Suppressor macrophage (primary cell): ENCODE results near the gene GMPS.
"Not testable (repeated sequence)": the region's sequence is repeated elsewhere in the genome, so short reads cannot be mapped to it uniquely, and the experiment has no call there.

Experiments used
- DNase-seq, 4 experiments: peaks; one replicate each; pipeline ENCODE4 v3.0.0-alpha.2; 2020 to 2022
- total RNA-seq, 17 experiments: gene quantifications; one replicate each; lab custom pipeline; 2026; ENCODE audit warnings: mixed read lengths in 6 of 17, inconsistent platforms in 3 of 17; lab: John Stamatoyannopoulos, UW

GMPS gene
- total RNA-seq, result 12.7 to 79.5 (median 51.4) reads per million in 17 experiments

DNA sequence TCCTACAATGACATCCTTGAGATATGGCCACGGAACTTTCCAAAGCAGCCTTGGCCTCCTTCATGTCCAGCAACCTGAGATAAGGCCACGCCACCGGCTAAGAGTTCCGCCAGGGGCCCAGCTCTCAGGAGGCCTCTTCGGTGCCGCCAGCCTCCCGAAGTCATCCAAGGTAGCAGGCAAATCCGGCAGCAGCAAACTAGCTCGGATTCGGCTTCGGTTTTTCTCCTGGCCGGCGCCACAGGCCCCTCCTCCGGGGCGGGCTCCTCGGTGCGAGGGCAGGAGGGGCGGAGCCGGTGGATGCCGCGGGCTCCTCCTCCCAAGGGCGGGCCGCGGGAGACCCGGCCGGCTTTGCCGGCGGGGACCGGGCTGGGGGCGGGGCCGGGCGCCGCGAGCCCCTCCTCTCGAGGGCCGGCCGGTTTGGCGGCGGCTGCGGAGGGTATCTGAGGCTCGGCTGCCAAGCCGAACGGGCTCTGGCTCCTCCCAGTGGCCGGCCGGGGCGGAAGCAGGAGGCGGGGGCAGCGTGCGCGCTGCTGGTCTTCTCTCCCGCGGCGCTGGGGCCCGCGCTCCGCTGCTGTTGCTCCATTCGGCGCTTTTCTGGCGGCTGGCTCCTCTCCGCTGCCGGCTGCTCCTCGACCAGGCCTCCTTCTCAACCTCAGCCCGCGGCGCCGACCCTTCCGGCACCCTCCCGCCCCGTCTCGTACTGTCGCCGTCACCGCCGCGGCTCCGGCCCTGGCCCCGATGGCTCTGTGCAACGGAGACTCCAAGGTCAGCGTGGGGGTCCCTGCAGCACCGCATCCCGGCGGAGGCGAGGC is at the start of gene GMPS:
TSS of gene GMPS (plus strand) at position 518 of the 812 bp plus-strand sequence. CDS start at position 739, 221 bp downstream.
- peak; percentile 97 to 99 (median 98) for DNase-seq

DNA sequence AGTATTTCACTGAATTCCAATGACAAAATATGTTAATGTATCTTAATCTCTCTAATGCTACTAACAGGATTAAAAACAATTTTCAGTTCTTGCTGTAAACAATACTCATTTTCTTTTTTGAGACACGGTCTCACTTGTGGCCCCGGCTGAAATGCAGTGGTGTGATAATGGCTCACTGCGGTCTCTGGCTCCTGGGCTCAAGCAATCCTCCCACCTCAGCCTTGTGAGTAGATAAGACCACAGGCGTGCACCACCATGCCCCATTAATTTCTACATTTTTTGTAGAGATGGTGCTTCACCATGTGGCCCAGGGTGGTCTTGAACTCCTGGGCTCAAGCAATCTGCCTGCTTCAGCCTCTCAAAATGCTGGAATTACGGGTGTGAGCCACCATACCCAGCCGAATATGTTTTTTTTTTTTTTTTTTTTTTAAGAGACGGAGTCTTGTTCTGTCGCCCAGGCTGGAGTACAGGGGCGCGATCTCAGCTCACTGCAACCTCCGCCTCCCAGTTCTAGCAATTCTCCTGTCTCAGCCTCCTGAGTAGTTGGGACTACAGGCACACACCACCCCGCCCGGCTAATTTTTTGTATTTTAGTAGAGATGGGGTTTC is 41.9 kb upstream of the GMPS start:
- not testable (repeated sequence) for DNase-seq

- no peak for DNase-seq
Measured at GRCh38 chr3:155835341-155836071, 34.9 kb upstream of the GMPS start.

DNA sequence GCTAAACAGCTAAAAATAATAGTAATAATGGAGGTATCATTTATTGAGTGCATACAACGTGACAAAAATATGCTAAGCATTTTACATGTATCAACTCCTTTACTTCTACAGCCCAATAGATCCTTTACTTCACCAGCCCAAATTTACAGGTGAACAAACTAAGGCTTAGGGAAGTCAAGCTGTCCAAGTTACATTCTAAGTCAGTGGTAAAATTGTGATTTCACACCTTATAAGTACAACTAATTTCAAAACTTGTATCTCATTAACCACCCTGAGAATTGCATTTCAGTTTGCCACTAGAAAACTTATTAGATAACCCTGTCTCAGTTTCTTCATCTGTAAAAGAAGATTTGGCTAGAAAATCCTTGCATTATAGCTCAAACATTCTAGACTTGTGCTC is 26.9 kb upstream of the GMPS start:
- DNase-seq, result no peak

- peak in 1 of 4 experiments; percentile 20 for DNase-seq
Measured at GRCh38 chr3:155846119-155846518, 24.3 kb upstream of the GMPS start.

GRCh38 chr3:155847993-155848392 is 22.5 kb upstream of the GMPS start:
- DNase-seq, result no peak

GRCh38 chr3:155849404-155849803 is 21.0 kb upstream of the GMPS start:
- DNase-seq, result not testable (repeated sequence)

DNA sequence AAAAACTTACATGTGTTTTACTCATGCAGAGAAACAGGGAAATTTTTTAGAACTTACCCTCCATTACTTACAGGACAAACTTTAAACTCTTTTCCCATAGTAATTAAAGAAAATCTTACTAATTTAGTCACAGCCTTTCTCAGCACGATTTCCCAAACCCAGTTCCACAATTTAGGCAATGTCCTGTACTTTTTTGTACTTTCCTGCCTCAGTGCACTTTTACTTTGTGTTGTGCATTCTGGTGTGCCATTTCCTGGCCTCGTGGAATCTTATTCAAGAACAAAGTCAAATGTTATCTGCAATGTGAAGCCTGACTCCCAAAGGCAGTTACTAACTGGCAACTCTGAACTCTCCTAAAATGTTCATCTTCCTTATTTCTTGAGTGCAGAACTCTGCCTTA is 18.1 kb upstream of the GMPS start:
- peak in 1 of 4 experiments; percentile 25 for DNase-seq

DNA sequence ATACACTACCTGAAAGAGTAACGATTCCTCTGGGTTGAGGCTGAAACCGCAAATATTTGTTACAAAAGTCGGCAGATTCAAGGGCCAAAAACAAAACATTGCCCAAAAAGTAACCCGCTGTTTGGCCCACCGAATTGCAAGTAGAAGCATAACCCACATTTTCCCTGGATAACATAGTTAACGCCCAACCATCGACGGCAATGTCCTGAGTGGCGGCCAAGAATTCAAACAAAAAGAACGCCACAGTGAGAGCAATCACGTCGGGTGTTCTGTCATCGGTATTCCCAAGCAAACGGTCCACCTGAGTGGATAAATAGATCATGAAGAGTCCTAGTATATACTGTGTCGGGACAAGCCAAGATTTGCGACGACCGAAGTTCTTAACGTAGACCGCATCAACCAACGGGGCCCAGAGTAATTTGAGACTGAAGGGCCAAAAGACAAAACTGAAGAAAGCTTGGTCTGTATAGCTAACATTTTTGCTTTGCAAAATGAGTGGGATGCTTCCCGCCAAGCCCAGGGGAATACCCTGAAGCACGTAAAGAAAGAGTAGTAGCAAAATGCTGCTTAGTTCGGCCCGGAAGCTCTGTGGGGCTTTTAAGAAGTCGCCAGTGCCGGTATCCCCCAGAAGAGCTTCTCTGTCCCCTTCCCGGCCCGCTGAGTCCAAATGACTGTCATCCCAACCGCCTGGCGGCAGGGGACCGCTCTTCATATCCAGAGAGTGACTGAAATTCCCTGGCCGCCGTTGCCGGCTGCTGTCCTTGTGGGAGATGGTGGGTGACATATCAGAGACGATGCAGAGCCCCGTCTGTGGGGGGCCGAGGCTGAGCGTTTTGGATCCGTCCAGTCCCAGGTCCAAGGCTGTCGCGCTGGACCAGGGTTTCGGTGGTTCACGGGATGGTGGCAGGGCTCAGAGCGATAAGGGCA is 17.0 kb upstream of the GMPS start:
- DNase-seq, result peak; percentile 38 to 60 (median 50)

- DNase-seq, result peak; percentile 99 to 100 (median 100)
Measured at GRCh38 chr3:155854141-155854940, 16.1 kb upstream of the GMPS start, which contains the start of gene SLC33A1. Gene SLC33A1 (minus strand): TSS chr3:155854427. CDS start chr3:155853997, 430 bp downstream.

- peak in 2 of 4 experiments; percentile 42 to 50 for DNase-seq
Measured at GRCh38 chr3:155859859-155860258, 10.6 kb upstream of the GMPS start.

- DNase-seq, result not testable (repeated sequence)
Measured at GRCh38 chr3:155860424-155860823, 10.0 kb upstream of the GMPS start.

GRCh38 chr3:155861476-155862183 is 8.8 kb upstream of the GMPS start:
- DNase-seq, result no peak

GRCh38 chr3:155862290-155862982 is 8.0 kb upstream of the GMPS start:
- peak in 3 of 4 experiments; percentile 35 to 46 (median 44) for DNase-seq

GRCh38 chr3:155863072-155863784 is 7.2 kb upstream of the GMPS start:
- no peak for DNase-seq

DNA sequence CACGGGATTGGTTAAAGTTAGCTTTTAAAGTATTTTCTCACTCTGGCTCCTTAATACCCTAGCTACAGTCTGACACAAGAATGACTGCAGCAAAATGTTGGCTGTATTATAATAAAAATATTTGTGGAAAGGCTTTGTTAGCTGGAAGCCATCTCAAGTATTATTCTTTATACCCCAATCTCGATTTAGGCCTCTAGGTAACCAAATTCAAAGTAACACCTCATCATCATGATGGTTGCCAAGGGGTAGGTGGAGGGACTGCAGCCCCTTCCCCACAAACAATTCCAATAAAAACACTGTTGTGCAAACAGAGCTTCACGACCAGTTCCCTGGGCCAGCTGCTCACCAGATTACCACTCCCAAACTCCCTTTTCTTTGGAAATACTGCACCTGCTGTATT is 759 bp upstream of the GMPS start:
- no peak for DNase-seq

DNA sequence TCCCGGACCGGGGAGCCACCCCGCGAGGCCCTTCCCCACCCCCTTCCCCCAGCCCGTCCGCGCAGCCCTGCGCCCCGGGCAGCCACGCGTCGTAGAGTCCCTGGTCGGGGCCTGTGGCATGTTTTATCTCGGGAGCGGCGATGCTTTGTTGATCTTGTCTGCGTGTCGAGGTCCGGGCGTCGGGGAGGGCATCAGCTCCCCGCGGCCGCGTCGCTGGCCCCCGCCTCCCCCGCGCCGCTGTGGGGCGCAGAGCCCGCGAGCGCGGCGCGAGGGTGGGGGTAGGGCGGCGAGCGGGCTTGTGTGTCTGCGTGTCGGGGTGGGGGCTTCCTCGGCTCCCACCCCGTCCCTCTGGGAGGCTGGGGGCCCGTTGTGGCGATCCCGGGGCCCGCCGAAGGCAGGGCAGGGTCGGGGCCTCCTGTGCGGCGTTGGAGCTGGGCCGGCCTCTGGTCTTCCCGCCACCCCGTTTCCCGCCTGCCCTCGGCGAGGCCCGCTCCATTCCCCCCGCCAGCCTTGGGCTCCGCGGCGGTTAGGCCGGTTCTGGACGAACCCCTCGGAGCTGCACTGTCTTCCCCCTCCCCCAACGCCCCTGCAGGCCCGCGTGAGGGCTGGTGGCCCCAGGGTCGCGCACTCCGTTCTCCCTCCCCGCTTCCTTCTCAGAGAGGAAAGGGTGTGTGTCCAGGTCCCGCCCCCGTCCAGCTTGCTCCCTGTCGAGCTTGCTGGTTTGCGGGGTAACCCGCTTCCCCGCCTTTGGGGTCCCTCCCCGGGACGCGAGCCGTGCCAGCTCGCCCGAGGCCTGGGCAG is 695 bp downstream of the GMPS start:
- peak; percentile 42 to 75 (median 56) for DNase-seq

DNA sequence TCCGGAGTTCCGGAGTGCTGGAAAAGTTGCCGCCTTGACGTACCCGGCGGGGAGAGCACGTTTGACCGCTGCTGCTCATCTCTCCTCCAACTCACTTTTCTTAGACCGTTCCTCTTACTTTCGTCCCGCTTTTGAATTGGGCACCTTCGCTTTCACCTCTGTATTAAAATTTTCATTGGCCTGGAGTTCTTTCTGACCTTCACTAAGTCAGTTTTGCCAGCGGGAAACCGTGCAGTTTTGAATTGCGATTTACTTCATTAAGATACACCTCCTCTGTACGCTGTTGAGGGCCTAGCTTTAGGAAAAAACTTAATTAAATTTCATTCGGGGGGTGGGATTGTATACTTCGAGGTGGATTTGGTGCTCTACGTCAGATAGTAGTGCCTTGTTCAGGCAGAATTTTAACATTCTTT is 1.3 kb downstream of the GMPS start:
- no peak for DNase-seq
